Measurements from ENCODE around the gene SCN5A.

The SCN5A gene

GRCh38 chr3:38622336-38622735 is 27.2 kb downstream of the SCN5A start:
- no peak for DNase-seq (ENCODE audit: low read depth)

DNA sequence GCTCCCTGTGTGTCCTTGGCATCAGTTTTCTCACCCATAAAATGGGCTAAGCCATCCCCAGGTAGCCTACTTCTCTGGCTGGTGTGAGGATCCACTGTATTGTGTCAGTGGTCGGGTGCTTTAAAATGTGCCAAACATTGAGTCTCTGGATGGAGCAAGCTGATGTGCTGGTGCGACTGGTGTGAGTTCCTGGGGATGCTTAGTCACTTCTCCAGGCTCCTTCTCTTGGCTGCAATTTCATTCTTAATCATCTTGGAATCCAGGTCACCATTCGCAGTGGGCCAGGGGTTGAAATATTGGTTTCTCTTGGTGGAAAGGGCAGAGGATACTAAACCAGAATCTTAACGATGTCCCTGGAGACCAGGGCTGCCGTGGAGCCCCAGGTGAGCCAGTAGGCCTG is 29.3 kb downstream of the SCN5A start:
- no peak for DNase-seq (ENCODE audit: low read depth)

- DNase-seq (ENCODE audit: low read depth): no peak
Observed at GRCh38 chr3:38618343-38618742, 31.1 kb downstream of the SCN5A start.

GRCh38 chr3:38617586-38617985 is 31.9 kb downstream of the SCN5A start:
- DNase-seq (ENCODE audit: low read depth): no peak

DNA sequence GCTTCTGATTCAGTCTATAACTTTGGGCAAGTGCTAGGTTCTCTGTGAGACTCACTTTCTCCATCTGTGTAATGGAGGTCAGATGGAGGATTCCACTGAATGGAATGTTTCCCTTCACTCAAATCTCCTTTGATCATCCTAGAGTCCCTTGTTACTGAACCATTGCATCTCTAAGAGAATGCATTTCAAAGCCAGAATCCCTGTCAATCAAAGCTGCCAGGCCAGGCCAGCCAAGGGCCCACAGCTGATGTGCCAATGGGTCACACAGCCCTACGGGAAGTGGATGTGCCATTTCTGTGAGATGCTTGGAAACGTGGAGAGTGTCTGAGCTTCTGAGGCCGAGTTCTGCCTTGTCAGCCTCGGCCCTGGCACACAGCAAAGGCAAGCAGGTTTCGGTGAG is 32.4 kb downstream of the SCN5A start:
- DNase-seq (ENCODE audit: low read depth): no peak

DNA sequence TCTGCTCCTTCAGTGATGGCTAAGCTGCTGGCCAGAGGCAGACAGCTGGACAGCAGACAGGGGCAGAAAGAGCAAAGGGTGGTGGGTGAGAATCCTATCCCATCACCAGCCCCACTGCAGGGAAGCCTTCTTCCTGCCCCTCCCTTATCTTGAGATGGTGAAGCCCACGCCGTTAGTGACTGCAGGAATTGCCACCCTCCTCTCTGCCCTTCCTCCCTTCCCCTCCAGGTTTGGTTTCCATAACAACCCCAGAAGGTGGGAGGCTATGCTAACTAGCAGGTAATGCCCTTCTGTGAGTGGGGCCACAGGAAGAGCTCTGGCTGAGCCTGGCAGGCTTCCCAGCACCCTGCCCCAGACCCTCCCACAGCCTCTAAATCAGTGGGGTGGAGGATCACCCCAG is 32.8 kb downstream of the SCN5A start:
- no peak for DNase-seq (ENCODE audit: low read depth)

DNA sequence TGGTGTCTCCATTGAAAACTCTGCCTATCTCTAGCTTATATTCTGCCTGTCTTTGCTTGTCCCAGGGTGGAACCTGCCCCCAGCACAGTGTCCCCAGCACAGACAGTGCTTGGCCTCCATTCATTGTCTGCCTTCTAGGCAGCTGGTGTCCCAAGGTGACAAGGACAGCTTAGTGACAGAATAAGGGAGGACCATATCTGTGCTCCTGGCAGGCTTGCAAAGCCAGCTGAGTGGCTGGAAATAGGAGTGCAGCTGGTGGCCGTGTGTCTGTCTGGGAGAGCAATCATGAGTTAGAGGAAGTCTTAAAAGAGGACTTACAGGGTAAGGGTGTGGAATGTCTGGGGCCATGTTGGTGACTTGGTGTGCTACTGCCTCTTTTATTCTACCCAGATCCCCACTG is 33.4 kb downstream of the SCN5A start:
- no peak for DNase-seq (ENCODE audit: low read depth)

GRCh38 chr3:38614651-38615352 is 34.7 kb downstream of the SCN5A start:
- DNase-seq (ENCODE audit: low read depth): no peak

DNA sequence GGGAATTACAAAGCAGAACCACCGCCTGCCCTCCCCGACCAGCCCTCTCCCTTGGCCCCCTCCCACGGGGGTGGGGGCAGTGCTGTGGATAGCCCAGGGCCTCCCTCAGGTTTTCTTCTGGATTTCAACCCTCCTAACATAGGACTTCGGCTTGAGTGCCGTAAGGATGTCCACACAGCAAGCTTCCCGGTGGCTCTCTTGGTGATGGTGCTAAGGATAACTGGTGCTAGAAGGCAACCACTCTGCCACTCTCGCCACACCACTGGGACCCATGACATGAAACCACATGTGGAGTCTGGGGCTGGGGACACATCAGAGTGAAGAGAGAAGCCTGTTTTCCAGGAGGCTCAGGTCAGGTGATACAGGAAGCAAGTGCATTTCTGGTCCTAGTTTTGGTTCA is 35.4 kb downstream of the SCN5A start:
- no peak for DNase-seq (ENCODE audit: low read depth)

DNA sequence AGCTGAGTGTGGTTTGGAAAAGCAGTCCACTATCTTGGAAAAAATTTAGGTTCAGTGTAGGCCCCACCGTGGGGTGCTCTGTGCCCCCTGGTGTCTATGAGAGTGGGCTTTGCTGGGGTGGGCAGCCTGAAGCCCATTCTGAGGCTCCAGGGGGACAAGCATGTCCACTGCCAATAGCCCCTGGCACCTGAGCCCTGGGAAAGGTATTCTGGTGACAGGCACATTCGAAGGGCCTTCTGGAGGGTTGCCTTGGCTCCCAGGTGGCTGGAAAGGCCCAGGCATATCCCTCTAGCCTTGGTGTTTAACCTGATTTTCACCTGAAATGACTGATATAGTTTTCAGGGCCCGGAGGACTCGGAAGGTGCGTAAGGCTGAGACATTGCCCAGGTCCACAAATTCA is 36.1 kb downstream of the SCN5A start:
- DNase-seq (ENCODE audit: low read depth): no peak

- no peak for DNase-seq (ENCODE audit: low read depth)
Observed at GRCh38 chr3:38611866-38612265, 37.6 kb downstream of the SCN5A start.

DNA sequence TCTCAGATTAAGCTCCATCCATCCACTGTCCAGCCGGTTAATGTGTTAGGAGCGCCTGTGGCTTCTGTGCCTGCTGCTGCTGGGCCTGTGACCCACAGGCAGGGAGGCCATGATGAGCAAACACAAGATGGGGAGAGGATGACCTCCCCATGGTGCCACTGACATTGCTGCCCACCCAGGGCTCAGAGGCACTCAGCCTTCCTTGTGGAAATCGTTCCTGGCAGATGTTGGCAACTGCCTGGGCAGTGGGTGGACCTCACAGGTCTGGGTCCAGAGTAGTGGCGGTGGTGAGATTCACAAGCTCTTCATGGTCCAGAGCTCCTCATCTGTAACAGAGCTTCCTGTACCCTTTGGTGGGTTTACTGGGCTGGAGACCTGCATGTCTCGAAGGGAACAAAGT is 38.6 kb downstream of the SCN5A start:
- DNase-seq (ENCODE audit: low read depth): no peak

- DNase-seq (ENCODE audit: low read depth): no peak
Observed at GRCh38 chr3:38610436-38610835, 39.1 kb downstream of the SCN5A start.

GRCh38 chr3:38609386-38610111 is 39.9 kb downstream of the SCN5A start:
- DNase-seq (ENCODE audit: low read depth): no peak

GRCh38 chr3:38608961-38609360 is 40.5 kb downstream of the SCN5A start:
- DNase-seq (ENCODE audit: low read depth): no peak

DNA sequence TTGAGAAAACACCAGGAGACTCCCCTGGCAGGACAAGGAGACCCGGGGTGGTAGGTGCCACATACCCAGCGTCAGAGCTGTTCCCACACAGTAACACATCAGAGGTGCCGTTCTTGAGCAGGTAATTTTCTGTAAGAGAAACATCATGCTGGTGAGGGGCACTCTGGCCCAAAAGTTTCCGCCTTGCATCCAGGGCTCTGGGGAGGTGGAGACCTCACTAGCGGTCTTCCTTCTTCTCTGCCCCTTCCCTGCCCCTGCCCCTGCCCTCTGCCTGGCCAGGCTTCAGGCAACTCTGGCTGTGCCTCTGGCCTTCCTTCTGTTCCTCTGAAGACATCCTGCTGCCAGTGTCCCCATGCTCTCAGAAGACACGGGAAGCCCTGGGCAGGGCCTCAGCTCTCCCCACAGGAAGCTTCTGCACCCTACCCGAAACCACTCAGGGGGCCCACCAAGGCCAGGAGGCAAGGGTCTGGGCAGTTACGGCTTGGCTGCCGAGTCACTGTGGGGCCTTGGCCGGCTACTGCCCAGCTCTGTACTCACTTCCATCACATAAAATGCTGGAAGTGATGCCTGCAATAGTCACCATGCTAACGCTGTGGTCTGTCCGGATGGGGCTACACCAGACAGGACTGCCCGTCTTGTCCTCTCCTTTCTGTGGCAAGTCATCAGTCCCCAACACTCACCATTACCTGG is 41.3 kb downstream of the SCN5A start:
- DNase-seq (ENCODE audit: low read depth): no peak

GRCh38 chr3:38606561-38606960 is 42.9 kb downstream of the SCN5A start:
- DNase-seq (ENCODE audit: low read depth): no peak

DNA sequence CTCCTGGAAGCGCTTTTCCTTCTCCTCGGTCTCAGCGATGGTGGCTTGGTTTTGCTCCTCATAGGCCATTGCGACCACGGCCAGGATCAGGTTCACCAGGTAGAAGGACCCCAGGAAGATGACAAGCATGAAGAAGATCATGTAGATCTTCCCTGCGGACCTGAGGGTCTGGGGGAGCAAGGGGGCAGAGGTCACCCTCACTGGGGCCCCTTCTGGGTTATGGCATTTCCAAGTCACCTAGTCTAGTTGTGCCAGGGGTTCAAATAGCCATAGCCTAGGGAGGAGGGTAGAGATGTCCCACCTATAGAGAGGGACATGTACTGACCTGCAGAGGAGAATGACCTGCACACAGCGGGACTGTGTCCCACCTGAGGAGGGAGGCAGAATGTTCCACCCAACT is 43.5 kb downstream of the SCN5A start:
- DNase-seq (ENCODE audit: low read depth): no peak

- DNase-seq (ENCODE audit: low read depth): no peak
Observed at GRCh38 chr3:38604246-38604645, 45.2 kb downstream of the SCN5A start.

DNA sequence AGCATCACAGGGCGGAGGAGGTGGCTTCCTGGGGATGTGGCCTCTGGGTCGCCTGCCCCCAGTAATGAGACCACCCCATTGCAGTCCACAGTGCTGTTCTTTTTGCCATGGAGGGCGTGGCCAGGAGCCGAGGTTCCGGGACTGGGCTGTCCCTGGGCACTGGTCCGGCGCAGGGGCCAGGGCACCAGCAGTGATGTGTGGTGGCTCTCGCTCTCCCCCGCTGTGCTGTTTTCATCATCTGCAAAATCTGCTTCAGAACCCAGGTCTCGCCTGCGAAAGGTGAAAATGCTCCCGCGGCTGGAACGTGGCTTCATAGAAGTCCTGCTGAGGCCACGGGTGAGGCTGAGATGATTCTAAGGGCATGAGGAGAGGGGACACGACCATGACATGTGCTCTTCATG is 45.8 kb downstream of the SCN5A start:
- DNase-seq (ENCODE audit: low read depth): no peak

- DNase-seq (ENCODE audit: low read depth): no peak
Observed at GRCh38 chr3:38602576-38603250, 46.8 kb downstream of the SCN5A start.

DNA sequence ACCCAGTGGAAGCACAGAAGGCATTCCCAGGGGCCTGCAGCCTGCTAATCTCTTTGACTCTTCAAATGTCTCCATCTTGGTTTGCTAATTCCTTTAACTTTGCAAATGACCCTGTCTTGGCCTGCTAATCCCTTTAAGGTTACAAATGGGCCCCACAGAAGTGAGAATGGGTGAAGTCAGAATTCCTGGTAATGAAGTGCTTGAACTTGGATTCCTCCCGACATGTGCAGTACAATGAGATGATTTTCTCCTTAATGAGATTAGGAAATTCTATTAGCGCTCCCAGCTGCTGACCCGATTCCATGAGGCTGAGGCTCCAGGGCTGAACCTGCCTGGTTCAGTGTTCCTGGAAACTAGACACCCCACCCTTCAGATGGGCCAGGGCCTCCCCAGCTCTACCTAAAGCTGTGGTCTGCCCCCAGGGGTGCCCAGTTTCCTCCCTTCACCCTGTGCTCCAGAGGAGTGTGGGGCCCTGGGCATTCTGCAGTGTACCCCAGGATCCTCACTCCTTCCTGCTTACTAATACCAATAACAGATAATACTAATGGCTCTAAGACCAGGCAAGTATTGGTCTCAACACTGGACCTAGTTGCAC is 47.4 kb downstream of the SCN5A start:
- no peak for DNase-seq (ENCODE audit: low read depth)
